Measurements from ENCODE around the gene RNF169. TPM values are rescaled to one million over a fixed set of nuclear protein-coding genes. Genes with fewer than 3 reads are reported as not detected.

RNF169 gene
- total RNA-seq, 1 experiment from 2014 or later, result 13.0 TPM

DNA sequence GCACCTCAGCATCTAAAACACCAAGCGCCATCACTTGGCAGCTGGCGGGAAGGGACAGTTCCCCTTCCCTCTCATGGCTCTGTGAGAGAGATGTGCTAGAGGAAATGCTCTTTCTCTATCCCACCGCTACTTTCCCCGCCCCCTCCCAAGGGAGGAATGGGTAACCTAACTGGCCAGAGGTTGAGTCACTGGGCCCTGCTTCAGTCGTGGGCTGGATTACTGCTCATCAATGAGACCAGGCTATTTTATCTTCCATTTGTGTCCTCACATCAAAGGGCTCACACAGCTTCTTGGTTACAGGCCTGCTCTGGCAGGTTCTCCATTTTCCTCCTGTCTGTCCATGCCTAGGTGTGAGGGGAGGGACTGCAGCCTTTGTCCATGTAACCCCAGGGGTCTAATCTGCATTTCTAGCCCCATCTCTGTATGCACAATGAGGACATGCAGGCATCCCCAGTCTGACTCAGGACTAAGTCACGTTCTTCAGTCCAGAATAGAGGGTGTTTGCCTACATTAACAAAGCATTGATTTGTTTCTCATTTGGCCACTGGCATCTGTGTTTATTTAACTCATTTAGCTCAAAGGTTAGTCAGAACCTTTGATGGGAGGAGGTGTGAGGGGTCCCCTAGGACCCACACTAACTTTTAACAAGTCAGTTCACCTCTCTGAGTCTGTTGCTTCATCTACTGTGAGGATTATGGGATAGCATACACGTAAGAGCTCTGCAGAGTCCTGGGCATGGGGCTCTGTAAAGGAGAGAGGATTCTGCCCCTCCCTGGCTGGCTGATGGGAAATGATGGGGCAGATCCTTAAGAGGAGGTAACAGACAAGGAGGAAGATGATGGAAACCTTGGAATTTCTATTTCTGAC lies 101.1 kb downstream of the RNF169 start:
- Histone ChIP-seq H3T11ph (ENCODE audit: low read length) (no peak overlapping the region), H3K9ac (ENCODE audit: extremely low read depth, insufficient read length, low read length) (no peak overlapping the region)
- peaks cover 3 to 34% (median 9%) of the 10 kb centered on the region in 3 experiments; a peak in 4 of 7 replicates for H3K36me3 Mint-ChIP-seq (ENCODE audit: insufficient read depth in 1 of 3, low read depth in 3 of 3)

More for the DNA sequence above, 101.1 kb downstream of the RNF169 start:
- no peak overlapping the region for H4K8ac ChIP-seq (replicated peaks; ENCODE audit: insufficient read length, low read depth, low read length)
- no peaks in the 10 kb centered on the region for H3K79me2 ChIP-seq (ENCODE audit: insufficient read depth, low read length)
- no peak overlapping the region for H3K4me2 ChIP-seq (ENCODE audit: insufficient read depth, insufficient read length, low read length)
- H2BK5ac ChIP-seq (ENCODE audit: insufficient read length, low read length), result no peak overlapping the region
- Mint-ChIP-seq H3K27ac (peak overlapping the region; percentile 74 to 97 (median 75); a peak in 6 of 7 replicates), H3K9me3 (no peaks in the 10 kb centered on the region), H3K27me3 (ENCODE audit: low read depth) (no peaks in the 10 kb centered on the region), H3K4me3 (no peak overlapping the region), H3K4me1 (peaks cover 16 to 20% of the 10 kb centered on the region in 2 experiments)
- no peak overlapping the region for H3K23ac ChIP-seq (ENCODE audit: insufficient read length, low read depth, low read length)
- H3K27ac ChIP-seq (ENCODE audit: insufficient read length, low read depth, low read length), result no peak overlapping the region
- no peak overlapping the region for H3K14ac ChIP-seq (ENCODE audit: insufficient read depth, low read length)
- H3K79me1 ChIP-seq (ENCODE audit: insufficient read depth, low read depth, low read length, poor library complexity, severe bottlenecking), result no peaks in the 10 kb centered on the region
- no peaks in the 10 kb centered on the region for H3K27me3 ChIP-seq (ENCODE audit: insufficient read depth, low read length)
- H2BK20ac ChIP-seq (ENCODE audit: low read depth, low read length, poor library complexity, severe bottlenecking), result no peak overlapping the region
- H2BK120ac ChIP-seq (ENCODE audit: low read depth, low read length, poor library complexity, severe bottlenecking), result no peak overlapping the region
- H3K18ac ChIP-seq (ENCODE audit: insufficient read length, low read depth, low read length), result no peak overlapping the region
- no peak overlapping the region for H2AFZ ChIP-seq (ENCODE audit: low read length)
- TF ChIP-seq, protein P1, sequence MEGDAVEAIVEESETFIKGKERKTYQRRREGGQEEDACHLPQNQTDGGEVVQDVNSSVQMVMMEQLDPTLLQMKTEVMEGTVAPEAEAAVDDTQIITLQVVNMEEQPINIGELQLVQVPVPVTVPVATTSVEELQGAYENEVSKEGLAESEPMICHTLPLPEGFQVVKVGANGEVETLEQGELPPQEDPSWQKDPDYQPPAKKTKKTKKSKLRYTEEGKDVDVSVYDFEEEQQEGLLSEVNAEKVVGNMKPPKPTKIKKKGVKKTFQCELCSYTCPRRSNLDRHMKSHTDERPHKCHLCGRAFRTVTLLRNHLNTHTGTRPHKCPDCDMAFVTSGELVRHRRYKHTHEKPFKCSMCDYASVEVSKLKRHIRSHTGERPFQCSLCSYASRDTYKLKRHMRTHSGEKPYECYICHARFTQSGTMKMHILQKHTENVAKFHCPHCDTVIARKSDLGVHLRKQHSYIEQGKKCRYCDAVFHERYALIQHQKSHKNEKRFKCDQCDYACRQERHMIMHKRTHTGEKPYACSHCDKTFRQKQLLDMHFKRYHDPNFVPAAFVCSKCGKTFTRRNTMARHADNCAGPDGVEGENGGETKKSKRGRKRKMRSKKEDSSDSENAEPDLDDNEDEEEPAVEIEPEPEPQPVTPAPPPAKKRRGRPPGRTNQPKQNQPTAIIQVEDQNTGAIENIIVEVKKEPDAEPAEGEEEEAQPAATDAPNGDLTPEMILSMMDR (conservative IDR thresholded peaks at IDR 0.05), result no peak
- H3K4ac ChIP-seq (ENCODE audit: low read depth, low read length), result no peak overlapping the region
- no peaks in the 10 kb centered on the region for H3K23me2 ChIP-seq (ENCODE audit: insufficient read length, low read depth, low read length, poor library complexity, severe bottlenecking)
- no peaks in the 10 kb centered on the region for H3K9me3 ChIP-seq (ENCODE audit: control insufficient read depth, low read depth, low read length)
- H4K5ac ChIP-seq (ENCODE audit: insufficient read length, low read depth, low read length), result no peak overlapping the region
- H3K4me1 ChIP-seq (ENCODE audit: insufficient read depth, low read length), result peaks cover 8% of the 10 kb centered on the region; the same call in 1 of the 2 replicates
- no peak overlapping the region for H2AK5ac ChIP-seq (ENCODE audit: insufficient read length, low read length)
- no peak overlapping the region for H4K91ac ChIP-seq (ENCODE audit: insufficient read length, low read depth, low read length)
- H3K56ac ChIP-seq (ENCODE audit: insufficient read length, low read depth, low read length), result no peak overlapping the region
- no peak overlapping the region for H2BK15ac ChIP-seq (ENCODE audit: low read depth, low read length)
- no CpG with 5 or more reads among the region's 7 CpGs for WGBS (ENCODE audit: extremely low coverage, insufficient read length, low lambda C conversion rate)
- H2BK12ac ChIP-seq (ENCODE audit: insufficient read length, low read depth, low read length), result no peak overlapping the region
- no peaks in the 10 kb centered on the region for H4K20me1 ChIP-seq (ENCODE audit: control insufficient read depth, insufficient read depth, insufficient read length)
- DNase-seq, result peak; percentile 81

All from H9 (cell line).